GM12878 (cell line): Measurements from ENCODE around the gene RHBG.

Experiments used
- CTCF ChIP-seq, 3 experiments: IDR thresholded peaks in 2 of 3; conservative IDR thresholded peaks in 1 of 3; 2 replicates each; pipeline ENCODE4 v1.5.1; 2011; ENCODE audit warnings: low read depth in 3 of 3, low read length in 3 of 3, mild to moderate bottlenecking in 3 of 3, control low read depth in 2 of 3, moderate library complexity in 2 of 3, inconsistent platforms in 1 of 3, mixed read lengths in 1 of 3; ENCODE audit not compliant: control insufficient read depth in 2 of 3, insufficient read depth in 1 of 3; ENCODE audit errors: extremely low read depth in 1 of 3
- EGR1 ChIP-seq, 2 experiments: IDR thresholded peaks; 1 replicate in 1 of 2; 2 replicates in 1 of 2; pipeline ENCODE4 v1.6.1; 2011 to 2012; ENCODE audit warnings: low read depth in 2 of 2, low read length in 2 of 2, borderline replicate concordance in 1 of 2, mild to moderate bottlenecking in 1 of 2, moderate library complexity in 1 of 2
- EP300 ChIP-seq, 2 experiments: fragments of 150-350 bp in 1 of 2; IDR thresholded peaks; 2 replicates each; pipeline ENCODE4 v1.6.1; 2011 to 2012; ENCODE audit warnings: low read depth in 2 of 2, low read length in 2 of 2, borderline replicate concordance in 1 of 2, improper control_type of control experiment in 1 of 2, inconsistent platforms in 1 of 2; ENCODE audit not compliant: control insufficient read depth in 1 of 2
- EZH2 ChIP-seq: IDR thresholded peaks from 2 replicates; pipeline ENCODE4 v1.6.1; 2012; ENCODE audit warnings: low read depth, mild to moderate bottlenecking, control low read depth, inconsistent platforms, low read length, borderline replicate concordance; ENCODE audit not compliant: control insufficient read depth
- RCOR1 ChIP-seq: conservative IDR thresholded peaks from 2 replicates; pipeline ENCODE4 v1.6.1; 2012; ENCODE audit warnings: low read depth, low read length, improper control_type of control experiment
- SP1 ChIP-seq: IDR thresholded peaks from one replicate; pipeline ENCODE4 v1.6.1; 2011; ENCODE audit warnings: low read depth, low read length
- TBL1XR1 ChIP-seq: IDR thresholded peaks from 2 replicates; pipeline ENCODE4 v1.6.1; 2012; ENCODE audit warnings: low read depth, low read length, improper control_type of control experiment
- ZNF592 ChIP-seq: fragments of 450-650 bp; IDR thresholded peaks from 2 replicates; pipeline ENCODE4 v1.6.1; 2017; ENCODE audit warnings: mild to moderate bottlenecking, moderate library complexity

- no peak for TF ChIP-seq SP1
- no peak for TF ChIP-seq EZH2
- TF ChIP-seq TBL1XR1 = no peak
- TF ChIP-seq ZNF592 = no peak
- TF ChIP-seq CTCF (IDR thresholded peaks at IDR 0.05 in 2 of 3, conservative IDR thresholded peaks at IDR 0.05 in 1 of 3; ENCODE audit: control insufficient read depth in 2 of 3, extremely low read depth in 1 of 3, insufficient read depth in 1 of 3, low read depth in 3 of 3, low read length in 3 of 3) = no peak
- TF ChIP-seq EP300 (IDR thresholded peaks at IDR 0.05; ENCODE audit: borderline replicate concordance in 1 of 2, control insufficient read depth in 1 of 2, low read depth in 2 of 2, low read length in 2 of 2) = no peak
- TF ChIP-seq RCOR1 = no peak
- no peak for TF ChIP-seq EGR1 (IDR thresholded peaks at IDR 0.05; ENCODE audit: borderline replicate concordance in 1 of 2, low read depth in 2 of 2, low read length in 2 of 2)
Observed at GRCh38 chr1:156402331-156403020, 33.5 kb downstream of the RHBG start.
